A204.1 (cell line): ENCODE measurements around the gene SPSB4.

ENCODE experiments used
- FAIRE-seq: peaks from 2 replicates; lab custom pipeline; 2012; peaks lifted over from hg19 to GRCh38; lab: Jason Lieb, UNC

The SPSB4 gene

DNA sequence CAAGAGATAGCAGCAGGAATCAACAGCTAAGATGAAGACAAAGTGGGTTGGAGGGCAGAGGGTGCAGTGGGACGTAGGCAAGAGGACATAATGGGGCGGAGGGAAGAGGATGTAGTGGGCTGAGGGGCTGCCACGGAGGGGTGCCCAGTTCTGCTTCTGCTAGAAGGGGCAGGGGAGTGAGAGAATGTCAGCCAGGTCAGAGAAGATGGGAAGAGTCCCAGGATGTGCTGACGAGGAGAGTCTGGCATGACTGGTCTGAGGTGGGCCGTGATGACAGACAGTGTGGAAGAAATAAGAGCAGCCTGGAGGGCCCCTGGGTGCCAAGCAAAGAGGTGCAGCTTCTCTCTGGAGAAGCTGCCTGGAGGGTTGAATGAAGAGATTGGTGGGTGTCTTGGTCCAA, 4.0 kb downstream of the SPSB4 start:
- no peak for FAIRE-seq

DNA sequence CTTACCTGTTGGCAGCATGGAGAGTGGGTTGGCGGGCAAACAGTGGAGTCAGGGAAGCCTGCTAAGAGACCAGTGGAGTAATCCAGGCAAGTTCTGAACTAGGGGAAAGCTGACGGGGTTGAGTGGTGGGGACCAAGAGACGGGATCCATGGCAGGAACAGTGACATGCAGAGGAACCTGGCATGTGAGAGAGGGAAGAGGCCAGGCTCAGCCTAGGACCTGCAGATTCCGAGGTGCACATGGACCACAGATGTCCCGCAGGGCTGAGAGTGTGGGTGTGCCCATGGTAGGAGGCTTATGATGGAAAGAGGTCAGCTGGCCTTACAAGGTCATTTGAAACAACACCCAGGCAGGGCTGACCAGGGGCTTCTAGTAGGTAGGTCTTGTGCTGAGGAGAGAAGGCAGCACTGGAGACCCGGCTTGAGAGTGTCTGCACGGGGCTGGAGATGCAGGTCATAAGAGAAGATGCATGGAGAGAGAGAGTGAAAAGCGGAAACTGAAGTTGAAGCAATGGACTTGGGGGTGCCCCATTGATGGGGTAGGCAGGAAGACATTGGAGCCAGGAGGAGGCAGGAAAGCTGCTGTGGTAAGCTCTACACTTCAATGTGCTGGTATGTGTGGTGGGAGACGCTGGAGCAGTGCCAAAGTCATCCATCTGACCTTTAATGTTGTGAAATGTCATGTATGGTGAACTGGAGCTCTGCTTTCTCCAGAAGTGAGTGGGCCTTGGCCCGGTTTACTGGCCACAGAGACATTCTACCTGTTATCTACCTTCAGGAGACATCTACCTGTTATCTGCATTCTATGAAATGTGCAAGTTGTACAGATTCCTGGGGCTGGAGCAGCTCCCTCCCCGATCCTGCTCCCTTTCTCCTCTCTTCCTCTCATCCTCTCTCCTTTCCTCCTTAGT, 4.6 kb downstream of the SPSB4 start:
- FAIRE-seq = no peak

DNA sequence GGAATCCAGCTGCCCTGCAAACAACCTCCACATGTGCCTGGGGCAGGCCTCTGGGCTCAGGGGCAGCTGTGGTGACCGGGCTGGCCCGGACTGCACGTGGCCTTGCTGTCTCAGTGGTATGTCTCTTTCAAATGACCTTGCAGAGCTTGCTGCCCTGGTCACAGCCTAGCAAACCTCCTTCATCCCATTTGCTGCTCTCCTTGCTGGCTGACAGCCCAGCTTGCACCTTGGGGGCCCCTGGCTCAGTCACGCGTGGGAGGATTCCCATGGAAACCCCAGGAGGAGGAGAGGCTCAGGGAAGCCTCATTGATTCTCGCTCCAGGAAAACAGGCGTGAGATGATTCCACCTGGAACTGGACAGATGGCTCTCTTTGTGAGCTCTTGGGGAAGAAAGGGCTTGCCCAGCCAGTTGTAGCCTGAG, 5.6 kb downstream of the SPSB4 start:
- FAIRE-seq = no peak

DNA sequence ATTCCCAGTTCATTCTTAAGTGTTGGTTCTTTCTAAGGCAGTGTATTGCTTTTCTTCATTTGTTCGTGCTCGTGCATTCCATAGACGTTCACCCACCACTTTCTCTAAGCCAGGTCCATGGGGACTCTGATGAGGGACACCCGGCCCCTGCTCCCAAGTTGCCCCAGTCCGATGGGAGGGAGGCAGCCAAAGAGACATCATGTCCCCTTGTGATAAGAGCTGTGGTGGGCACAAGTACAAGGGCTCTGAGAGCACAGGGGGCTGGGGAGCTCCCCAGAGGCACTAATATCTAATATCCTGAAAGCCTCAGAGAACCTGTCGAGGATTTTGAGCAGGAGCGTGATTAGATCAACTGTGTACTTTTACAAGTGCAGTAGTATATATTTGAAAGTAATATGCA, 6.3 kb downstream of the SPSB4 start:
- FAIRE-seq = no peak

DNA sequence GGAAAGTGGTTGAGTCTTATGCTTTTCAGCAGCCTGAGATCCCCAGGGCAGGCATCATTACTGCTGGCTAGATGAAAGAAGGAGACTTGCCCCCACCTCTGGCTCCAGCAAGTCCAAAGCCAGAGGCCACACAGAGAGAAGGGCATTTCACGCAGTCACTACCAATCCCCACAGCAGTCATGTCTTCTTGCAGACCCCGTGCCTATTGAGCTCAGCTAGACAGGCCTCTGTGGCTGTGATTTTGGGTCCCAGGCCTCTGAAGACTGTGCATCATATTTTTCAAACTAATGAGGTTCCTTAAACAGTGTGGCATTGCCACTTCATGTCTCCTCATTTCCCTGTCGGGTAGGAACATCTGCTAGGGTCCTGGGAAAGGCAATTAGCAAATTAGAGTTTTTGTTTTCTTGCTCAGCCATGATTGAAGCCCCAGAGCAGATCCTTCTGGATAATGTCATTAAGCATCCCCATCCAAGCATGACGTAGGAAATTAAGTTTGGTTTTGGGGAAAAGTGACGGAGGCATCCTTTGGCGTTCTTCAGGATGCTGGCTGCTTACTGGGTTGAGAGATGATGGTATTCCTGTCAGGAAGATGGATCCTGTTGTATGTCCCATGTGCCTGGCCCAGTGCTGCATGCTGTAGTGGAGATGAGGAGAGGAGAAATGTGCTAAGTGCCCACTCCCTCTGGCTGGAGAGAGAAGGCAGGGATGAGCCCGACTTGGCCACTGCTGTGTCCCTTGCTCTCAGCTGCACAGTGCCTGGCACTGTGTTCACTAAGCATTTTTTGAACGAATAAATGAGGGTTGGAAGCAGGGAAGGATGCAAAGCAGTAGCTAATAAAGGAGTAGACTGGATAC, 7.0 kb downstream of the SPSB4 start:
- FAIRE-seq = no peak

DNA sequence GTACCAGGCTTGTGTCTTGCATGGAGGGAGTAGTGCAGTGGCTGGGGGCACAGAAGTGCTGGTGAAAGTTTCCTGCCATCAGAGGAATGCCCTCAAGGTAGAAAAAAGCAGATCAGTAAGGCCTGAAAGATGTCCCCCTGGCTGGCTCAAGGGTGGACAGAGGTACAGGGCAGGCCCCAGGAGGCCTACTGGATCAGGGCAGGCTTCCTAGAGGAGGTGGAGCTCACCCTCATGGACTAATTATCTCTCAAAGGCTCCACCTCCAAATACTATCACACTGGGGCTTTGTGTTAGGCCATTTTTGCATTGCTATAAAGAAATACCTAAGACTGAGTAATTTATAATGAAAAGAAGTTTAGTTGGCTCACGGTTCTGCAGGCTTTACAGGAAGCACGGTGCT, 7.8 kb downstream of the SPSB4 start:
- no peak for FAIRE-seq

DNA sequence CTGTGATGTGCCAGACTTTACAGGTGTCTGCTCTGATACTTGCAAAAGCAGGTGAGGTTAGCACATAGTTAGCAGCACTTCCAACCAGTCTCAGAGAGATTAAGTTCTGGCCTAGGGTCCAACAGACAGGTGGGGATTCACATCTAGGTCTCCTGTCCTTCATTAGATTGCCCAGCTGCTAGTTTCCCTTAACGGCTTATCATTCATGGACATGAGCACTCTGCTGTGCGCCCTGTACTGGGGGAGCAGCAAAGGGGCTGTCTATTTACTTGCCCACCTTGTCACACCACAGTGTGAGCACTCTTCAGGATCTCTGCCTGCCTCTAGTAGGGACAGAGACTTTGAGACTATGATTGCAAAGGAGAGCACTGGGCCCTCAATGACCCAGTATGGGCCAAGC, 8.7 kb downstream of the SPSB4 start:
- no peak for FAIRE-seq

DNA sequence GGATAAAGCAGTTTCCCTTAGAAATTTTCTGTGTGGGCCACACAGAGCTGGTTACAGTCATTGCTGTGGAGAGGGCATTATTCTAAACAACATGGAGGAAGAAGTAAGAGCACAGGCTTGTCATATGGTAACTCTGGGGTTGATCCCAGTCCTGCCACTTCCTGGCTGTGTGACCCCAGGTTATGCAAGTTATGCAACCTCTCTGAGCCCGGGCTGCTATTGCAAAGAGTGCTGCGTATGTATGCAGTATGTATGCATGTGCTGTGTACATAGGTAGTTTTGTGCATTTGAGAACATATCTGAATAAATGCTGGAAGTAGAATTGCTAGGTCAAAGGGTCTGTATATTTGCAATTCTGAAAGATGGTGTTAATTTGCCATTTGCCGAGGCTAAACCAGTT, 9.2 kb downstream of the SPSB4 start:
- no peak for FAIRE-seq

DNA sequence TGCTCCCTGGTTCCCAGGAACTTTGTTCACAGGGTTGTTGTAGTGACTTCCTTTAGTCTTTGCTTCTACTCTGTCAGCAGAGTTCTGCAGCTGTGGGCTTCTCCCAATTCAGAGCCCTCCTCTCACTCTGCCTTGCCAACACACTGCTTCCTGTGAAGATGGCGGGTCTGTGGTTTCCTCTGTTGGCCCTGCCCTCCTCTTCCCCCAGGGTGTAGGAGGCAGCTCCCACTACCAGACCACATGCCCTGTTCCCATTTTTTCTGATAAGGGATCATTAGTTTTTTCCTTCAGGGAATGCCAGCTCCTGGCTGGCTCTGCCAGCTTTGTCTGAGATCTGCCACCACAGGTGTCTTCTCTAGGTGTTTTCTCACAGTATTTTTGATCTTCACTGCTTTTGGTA, 12.7 kb downstream of the SPSB4 start:
- no peak for FAIRE-seq

DNA sequence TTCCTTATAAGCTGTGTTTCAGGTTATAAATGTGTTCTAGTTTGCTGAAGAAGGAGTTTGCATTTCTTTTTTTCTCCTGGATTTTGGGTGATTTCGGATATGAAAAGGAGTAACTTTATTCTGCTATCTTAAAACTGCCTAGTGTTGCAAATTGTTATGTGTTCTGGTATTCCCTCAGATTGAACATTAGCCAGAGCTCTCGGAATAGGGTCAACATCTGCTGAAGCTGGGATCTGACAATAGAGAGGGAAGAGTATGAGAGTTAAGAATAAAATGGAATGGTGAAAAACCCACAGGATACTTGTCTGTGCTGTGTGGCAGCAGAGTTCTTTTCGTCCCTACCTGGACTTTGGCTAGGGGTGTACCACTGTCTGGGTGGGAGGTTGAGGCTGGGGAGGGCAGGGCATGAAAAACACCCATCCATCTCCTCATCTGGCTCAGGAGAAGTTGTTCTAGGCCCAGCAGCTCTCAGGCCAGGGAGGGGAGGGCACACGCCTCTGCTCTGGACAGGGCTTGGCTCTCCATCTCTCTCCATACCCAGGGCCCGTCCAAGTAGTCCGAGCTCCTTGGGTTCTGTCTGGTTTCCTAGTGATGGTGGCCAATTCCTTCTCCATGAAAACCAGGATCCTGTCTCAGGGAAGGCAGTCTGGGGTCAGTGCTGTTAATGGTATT, 13.2 kb downstream of the SPSB4 start:
- no peak for FAIRE-seq

DNA sequence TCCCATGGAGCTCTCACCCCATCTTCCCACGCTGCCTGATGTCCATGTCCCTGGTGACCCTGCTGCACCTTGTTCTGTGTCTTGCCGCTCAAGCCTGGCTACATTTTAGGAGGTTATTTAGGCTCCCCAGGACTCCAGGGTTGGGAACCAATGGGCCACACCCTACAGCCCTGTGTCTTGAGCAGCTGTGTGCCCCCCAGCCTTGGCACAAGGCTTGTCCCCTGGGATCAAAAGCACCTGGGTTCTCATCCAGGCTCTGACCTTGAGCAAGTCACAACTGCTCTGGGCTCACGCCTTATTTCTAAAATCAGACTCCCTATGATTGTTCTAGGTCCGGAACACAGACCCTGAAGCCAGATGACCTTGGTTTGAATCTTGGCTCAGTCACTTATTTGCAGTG, 14.1 kb downstream of the SPSB4 start:
- FAIRE-seq = no peak

DNA sequence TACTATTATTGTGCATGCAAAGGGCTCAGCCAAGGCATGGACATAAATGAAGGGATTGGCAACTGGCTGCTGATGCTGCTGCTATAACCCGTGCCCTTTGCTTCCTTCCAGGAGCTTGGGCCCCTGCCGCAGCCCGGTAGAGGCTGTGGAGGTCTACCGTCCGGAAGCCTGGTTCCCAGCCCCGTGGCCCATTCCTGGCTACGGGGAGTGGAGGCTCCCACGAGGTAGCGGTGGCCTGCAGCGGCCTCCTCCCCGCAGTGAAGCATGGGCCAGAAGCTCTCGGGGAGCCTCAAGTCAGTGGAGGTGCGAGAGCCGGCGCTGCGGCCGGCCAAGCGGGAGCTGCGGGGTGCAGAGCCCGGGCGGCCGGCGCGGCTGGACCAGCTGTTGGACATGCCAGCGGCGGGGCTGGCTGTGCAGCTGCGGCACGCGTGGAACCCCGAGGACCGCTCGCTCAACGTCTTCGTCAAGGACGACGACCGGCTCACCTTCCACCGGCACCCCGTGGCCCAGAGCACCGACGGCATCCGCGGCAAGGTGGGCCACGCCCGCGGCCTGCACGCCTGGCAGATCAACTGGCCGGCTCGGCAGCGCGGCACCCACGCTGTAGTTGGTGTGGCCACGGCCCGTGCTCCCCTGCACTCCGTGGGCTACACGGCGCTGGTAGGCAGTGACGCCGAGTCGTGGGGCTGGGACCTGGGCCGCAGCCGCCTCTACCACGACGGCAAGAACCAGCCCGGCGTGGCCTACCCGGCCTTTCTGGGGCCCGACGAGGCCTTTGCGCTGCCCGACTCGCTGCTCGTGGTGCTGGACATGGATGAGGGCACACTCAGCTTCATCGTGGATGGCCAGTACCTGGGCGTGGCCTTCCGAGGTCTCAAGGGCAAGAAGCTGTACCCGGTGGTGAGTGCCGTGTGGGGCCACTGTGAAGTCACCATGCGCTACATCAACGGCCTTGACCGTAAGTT, 15.0 kb downstream of the SPSB4 start:
- FAIRE-seq = no peak

DNA sequence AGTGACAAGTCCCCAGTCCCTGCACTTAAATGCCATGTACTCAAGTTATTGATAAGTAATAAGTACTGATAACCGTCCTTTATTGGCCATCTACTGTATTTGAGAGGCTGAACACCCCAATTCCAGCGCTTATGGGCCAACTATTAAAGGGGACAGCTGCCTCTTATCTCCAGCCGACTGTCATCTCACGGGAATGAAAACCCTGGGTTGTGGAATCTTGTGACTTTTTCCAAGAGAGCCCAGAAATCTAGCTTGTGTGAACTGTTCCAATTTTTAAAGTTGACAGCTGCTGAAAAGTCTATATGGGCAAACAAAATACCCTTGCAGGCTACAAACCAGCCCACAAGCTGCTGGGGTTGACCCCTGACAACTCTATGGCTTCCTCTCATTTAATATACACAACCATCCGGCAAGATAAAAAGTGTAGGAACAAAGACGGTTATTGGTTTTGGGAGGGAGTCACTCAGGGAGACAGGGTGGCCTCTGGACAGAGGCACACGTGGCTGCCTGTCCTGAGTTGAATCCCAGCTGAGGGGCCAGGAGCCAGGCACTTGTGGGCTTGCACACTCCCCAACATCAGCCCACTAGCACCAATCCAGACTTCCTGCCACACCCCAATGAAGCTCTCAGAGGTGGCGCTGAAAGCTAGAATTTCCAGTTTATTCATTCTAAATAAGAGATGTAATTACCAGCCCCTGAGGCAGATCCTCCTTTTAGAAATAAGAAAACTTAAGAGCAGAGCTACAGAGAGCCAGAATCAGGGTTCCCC, 16.2 kb downstream of the SPSB4 start:
- no peak for FAIRE-seq

DNA sequence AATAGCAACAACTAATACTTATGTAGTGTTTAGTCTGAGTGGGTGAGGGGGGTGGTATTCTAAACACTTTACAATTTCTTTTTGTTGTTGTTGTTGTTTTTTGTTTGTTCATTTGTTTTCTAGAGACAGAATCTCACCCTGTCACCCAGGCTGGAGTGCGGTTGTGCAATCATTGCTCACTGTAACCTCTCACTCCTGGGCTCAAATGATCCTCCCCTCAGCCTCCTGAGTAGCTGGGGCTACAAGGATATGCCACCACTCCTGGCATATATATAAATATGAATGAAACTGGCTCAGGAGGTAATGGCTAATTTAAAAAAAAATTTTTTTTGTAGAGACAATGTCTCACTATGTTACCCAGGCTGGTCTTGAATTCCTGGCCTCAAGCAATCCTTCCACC, 19.1 kb downstream of the SPSB4 start:
- FAIRE-seq = no peak

DNA sequence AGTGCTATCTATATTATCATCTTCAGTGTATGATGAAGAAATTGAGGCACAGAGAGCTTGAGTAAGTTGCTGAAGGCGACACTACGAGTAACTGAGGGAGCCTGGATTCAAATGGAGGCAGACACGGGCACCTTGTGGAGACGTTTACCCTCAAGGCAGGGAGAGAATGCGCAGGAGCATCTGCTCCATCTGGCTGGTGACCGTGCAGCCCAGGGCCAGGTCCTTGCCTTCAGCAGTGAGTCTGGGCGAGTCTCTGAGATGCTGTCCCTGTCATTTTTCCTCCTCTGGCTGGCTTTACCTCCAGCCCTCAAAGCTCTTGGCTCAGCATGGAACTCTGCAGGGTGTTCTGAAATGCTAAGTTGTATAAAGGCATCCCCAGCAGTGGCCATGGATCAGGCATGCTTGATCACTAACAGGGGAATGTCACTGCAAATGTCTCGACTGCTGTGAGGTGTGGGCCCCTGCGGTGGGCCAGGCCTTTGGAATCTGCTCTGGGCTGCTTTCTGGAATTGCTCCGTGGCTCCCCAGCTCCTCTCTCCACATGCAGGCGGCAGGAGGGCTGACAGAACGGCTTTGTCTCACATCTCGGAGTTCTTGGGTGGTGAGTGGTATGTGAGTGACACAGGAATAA, 19.7 kb downstream of the SPSB4 start:
- no peak for FAIRE-seq

DNA sequence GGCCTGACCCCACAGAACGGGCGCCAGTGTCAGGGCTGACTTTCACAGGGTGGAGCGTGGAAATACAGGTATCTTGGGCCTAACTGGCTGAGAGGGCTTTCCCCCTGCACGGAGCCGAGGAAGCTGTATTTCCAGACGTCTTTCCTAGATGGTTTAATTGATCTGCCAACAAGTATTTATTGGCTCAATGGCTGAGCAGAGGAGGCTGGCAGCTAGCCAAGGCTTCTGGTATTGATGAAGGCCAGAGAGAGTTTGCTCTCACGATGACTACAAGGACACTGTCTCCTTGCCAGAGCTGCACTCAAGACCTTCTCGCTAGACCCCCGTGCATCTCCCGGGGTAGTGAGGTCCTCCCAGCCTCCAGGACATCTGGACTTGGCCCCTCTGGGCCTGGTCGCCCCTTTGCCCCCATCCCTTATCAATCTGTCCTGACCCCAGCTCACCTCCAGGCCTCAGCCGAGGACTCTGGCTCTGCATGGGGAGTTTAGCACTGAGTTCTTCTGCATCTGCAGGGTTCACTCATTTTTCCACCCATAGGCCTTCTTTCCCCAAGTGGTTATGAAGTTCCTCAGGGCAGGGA, 20.6 kb downstream of the SPSB4 start:
- FAIRE-seq = no peak

DNA sequence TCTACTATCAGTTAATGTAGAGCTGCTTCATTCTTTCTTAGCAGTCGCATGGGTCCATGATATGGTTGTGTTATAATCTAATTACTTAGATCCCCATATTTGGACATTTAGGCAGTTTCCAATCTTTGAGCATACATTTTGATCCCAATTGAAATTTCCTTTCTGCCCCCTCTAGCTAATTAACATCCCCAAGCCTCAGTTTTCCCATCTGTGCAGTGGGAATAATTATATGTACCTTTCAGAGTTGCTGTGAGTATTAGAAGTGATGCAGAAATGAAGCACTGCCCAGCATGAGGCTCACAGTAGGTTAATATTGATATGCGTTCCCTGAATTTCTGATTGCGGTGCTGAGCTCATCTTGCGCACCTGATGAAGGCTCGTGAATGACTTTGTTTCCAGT, 21.8 kb downstream of the SPSB4 start:
- no peak for FAIRE-seq

DNA sequence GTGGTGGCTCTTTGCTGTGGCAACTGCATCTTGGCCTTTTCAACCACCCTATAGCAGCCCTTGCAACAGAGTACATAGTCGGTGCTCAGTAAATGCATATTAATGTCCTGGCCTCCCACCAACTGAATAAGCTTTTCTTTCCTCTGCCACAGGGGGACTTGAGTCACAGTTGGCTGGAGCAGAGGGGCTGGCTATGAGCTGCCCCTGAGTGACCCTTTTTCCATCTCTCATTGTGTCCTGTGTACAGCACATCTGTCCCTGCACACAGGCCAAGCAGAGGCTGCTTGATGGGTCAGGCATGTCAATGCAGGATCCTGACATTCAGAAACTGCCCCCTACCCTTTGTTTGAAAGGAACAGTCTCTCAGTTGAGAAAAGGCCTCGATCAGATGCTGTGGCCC, 22.4 kb downstream of the SPSB4 start:
- FAIRE-seq = no peak

DNA sequence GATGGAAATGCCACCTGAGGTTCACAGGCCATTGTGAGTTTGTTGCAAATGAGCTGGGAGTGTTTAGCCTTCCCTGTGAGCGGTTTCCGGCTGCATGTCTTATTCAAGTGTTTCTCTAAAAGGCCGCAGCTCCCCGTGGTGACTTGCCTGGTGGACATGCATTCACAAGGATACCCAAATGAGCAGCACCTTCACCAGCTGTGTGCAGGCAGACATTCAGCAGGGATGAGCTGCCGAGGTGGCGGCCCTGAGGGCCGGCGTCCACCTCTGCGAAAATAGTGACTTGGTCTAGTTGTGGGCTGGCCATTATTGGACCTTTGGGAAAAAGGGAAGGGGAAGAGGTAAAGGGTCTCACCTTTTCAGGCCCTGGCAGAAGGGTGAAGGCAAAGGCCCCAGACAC, 23.4 kb downstream of the SPSB4 start:
- FAIRE-seq = no peak
